Heart right ventricle (tissue), 16 donors: ENCODE data around the gene EHD1. TPM values are rescaled to one million over a fixed set of nuclear protein-coding genes. Genes with fewer than 3 reads are reported as not detected.

ENCODE experiments used
- ATAC-seq, 8 donors: fragments of 200-7000 bp; cut with Tn5 transposase; one replicate each; pipeline ENCODE4 v1.9.1; 2020; ENCODE audit warnings: mild to moderate bottlenecking in 8 of 8, moderate library complexity in 8 of 8, moderate number of reproducible peaks in 1 of 8
- DNase-seq, 2 donors: peaks; one replicate each; pipeline ENCODE4 v3.0.0-alpha.2; 2020
- H3K27ac ChIP-seq, 10 donors: fragments of 200-600 bp; sonication (generic) in 2 of 10; one replicate each; pipeline versions ENCODE4 v1.5.0 to v1.8.0; 2020 to 2022; ENCODE audit warnings: mild to moderate bottlenecking in 3 of 10
- H3K27me3 ChIP-seq, 7 donors: fragments of 200-600 bp; one replicate each; pipeline ENCODE4 v1.8.0; 2021 to 2022; ENCODE audit warnings: mild to moderate bottlenecking in 2 of 7
- H3K36me3 ChIP-seq, 9 donors: fragments of 200-600 bp; sonication (generic) in 1 of 9; one replicate each; pipeline versions ENCODE4 v1.5.0 to v1.8.0; 2020 to 2022; ENCODE audit warnings: mild to moderate bottlenecking in 2 of 9
- H3K4me1 ChIP-seq, 9 donors: fragments of 200-600 bp; sonication (generic) in 1 of 9; one replicate each; pipeline versions ENCODE4 v1.5.0 to v1.8.0; 2020 to 2022; ENCODE audit warnings: mild to moderate bottlenecking in 4 of 9
- H3K4me3 ChIP-seq, 10 donors: fragments of 200-600 bp; sonication (generic) in 2 of 10; one replicate each; pipeline versions ENCODE4 v1.5.0 to v1.8.0; 2020 to 2022; ENCODE audit warnings: mild to moderate bottlenecking in 7 of 10, moderate library complexity in 2 of 10
- H3K9me3 ChIP-seq, 11 donors: fragments of 200-600 bp in 10 of 11; sonication (generic) in 2 of 11; one replicate each; pipeline versions ENCODE4 v1.5.0 to v1.8.0; 2013 to 2022; ENCODE audit warnings: mild to moderate bottlenecking in 2 of 11, control low read depth in 1 of 11, moderate library complexity in 1 of 11
- WGBS, 2 donors: extraction: QIAGEN DNeasy Blood & Tissue Kit; methylation state at CpG; one replicate each; pipeline ENCODE4 v1.1.7; 2013; ENCODE audit warnings: inconsistent platforms in 1 of 2; 5-methylcytosine and 5-hydroxymethylcytosine counted together
- intact Hi-C, 10 donors: fragments of 100-400 bp; cut with DNase I; formaldehyde crosslinking; loops; one replicate each; pipeline versions ENCODE4 v1.11.1 to v1.14.2; 2022
- polyA plus RNA-seq, 2 donors: library from polyadenylated mRNA; stranded (reverse); fragments of 200-250 nt; gene quantifications; one replicate each; pipeline ENCODE4 v1.2.3, GENCODE V29; 2013
- total RNA-seq, 10 donors: library from RNA; stranded (reverse); fragmentation: NEBNext Ultra II Directional in 3 of 10; extraction: Animal tissue kit (Norgen Biotek cat#: 25700) in 3 of 10; gene quantifications; one replicate each; pipeline versions ENCODE4 v1.2.1 to v1.2.4, GENCODE V29; 2021 to 2023
- TF ChIP-seq, protein P1 (sequence below), 9 donors: fragments of 200-600 bp; sonication (generic) in 2 of 9; IDR thresholded peaks; one replicate each; pipeline versions ENCODE4 v1.5.0 to v1.8.0; 2021 to 2022; ENCODE audit warnings: antibody characterized with exemption in 9 of 9, mild to moderate bottlenecking in 5 of 9, moderate library complexity in 1 of 9
- donor health status: Arrhythmogenic right ventricular cardiomyopathy.
- donor health status: ischemic (EF 13 %, LVEDD 7.1; RV severe dilation, severe dysfunction).
- donor health status: healthy with polysubstance abuse.
- donor health status: DM: no; HTN: yes; CAD: no.
- donor health status: DM: no; HTN: no; CAD: no.
- donor health status: ischemic (EF 25% LVEDD 6.9; RV normal size, moderate dysfunction).
- donor health status: ischemic (EF 25% LVEDD 5.7; RV mildly dilated, moderate dysfunction).
- donor health status: healthy.
- donor health status: DM: yes; HTN: yes; CAD: no.
- donor health status: Ischemic cardiomyopathy.
- donor health status: ischemic (EF 35%, LVEDD 5.7; RV mildly dilated, moderate dysfunction).
- donor health status: nonischemic (EF 11% LVEDD 7.7; RV severe dilation, severe dysfunction).
- donor health status: DM: yes; HTN: yes; CAD: no.
- donor health status: PGD.
- donor health status: ischemic (EF 29% LVEDD 5.4; RV normal size, mild dysfunction).
- donor health status: nonischemic (EF 23%, LVEDD 6.1; RV moderate dilation, normal function).

EHD1 gene
- total and polyA plus RNA-seq, 12 donors: 26.0 to 73.1 (median 41.1) TPM

DNA sequence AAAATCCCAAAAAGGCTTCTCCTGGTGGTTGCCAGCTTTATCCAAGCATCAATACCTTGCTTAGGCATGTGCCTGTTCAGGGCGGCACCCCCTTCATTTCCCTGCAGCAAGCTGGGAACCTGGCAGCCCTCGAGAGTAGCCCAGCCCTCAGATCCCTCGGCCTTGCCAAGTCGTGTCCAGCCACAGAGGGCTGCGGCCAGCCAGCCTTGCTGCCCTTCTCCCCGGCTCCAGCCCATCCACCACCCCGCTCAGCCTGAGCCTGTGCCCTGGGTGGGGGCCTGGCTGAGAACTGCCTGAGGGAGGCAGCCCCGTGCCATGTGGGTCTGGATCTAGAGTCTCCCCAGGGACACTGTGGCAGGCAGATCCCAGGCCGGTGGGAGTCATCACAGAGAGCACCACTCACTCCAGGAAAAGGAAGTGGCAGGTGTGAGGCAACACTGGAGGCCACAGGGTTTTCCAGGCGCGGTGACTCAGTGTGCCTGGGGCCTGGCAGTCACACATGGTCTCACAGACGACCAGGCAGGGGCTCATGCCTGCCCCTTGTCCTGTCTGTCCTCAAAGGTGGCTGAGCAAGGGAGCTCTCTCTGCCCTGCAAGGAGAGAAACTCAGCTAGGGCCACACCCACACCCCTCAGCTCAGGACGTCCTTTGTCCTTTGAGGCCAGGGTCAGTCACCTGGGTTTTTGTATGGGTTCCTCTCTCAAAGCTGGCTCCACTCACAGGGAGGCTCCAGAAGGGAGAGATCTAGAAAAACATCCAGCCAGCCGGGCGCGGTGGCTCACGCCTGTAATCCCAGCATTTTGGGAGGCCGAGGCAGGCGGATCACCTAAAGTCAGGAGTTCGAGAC, 21.8 kb downstream of the EHD1 start:
- 59 to 71% methylated on average over 20 of the region's 20 CpGs for WGBS, 2 donors
- DNase-seq (peak in 1 of 2 donors; percentile 60), ATAC-seq (peak; percentile 3 to 61 (median 17))
- H3K4me1 ChIP-seq: peaks cover 46 to 100% (median 93%) of the 10 kb centered on the region in 9 donors
- intact Hi-C loops: no loop called here
- no peaks in the 10 kb centered on the region for H3K9me3 ChIP-seq
- no peaks in the 10 kb centered on the region for H3K27me3 ChIP-seq
- H3K4me3 ChIP-seq: peak overlapping the region in 1 of 10 donors; percentile 9
- TF ChIP-seq, protein P1, sequence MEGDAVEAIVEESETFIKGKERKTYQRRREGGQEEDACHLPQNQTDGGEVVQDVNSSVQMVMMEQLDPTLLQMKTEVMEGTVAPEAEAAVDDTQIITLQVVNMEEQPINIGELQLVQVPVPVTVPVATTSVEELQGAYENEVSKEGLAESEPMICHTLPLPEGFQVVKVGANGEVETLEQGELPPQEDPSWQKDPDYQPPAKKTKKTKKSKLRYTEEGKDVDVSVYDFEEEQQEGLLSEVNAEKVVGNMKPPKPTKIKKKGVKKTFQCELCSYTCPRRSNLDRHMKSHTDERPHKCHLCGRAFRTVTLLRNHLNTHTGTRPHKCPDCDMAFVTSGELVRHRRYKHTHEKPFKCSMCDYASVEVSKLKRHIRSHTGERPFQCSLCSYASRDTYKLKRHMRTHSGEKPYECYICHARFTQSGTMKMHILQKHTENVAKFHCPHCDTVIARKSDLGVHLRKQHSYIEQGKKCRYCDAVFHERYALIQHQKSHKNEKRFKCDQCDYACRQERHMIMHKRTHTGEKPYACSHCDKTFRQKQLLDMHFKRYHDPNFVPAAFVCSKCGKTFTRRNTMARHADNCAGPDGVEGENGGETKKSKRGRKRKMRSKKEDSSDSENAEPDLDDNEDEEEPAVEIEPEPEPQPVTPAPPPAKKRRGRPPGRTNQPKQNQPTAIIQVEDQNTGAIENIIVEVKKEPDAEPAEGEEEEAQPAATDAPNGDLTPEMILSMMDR (IDR thresholded peaks at IDR 0.05): no peak
- peaks cover 0 to 86% (median 18%) of the 10 kb centered on the region in 9 donors for H3K36me3 ChIP-seq
- H3K27ac ChIP-seq: peak overlapping the region; percentile 33 to 96 (median 87)

DNA sequence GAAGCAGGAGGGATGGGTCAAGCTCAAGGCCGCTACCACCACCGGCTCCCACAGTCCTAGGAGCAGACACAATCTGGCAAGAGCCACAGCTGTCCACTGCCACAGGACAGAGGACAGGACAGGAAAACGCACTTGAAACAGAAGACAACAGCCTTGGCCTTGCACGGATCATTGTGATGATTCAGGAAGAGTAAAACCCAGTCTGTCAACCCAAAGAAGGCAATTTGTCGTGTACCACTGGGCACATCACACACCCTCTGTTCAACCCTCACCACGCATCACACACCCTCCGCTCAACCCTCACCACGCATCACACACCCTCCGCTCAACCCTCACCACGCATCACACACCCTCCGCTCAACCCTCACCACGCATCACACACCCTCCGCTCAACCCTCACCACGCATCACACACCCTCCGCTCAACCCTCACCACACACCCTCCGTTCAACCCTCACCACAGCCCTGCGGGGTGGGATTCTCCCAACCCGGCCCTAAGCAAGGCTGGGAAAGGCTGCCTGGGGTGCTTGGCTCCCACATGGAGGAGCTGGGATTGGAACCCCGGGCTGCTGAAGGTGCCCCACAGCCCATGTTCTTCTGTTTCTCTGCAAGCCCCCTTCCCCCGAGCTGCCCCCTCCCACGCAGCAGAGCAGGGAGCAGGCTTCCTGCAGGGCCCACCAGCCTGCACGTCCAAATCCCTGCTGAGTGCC, 22.7 kb downstream of the EHD1 start:
- 81 to 82% methylated on average over 18 to 20 of the region's 22 CpGs for WGBS, 2 donors
- intact Hi-C loops: loop anchor here in 2 of 10 donors (2.0 kb wide), 2 partner anchors 21 to 23 kb away; partner anchors contain the start of gene EHD1 (in 1 of the 2)

DNA sequence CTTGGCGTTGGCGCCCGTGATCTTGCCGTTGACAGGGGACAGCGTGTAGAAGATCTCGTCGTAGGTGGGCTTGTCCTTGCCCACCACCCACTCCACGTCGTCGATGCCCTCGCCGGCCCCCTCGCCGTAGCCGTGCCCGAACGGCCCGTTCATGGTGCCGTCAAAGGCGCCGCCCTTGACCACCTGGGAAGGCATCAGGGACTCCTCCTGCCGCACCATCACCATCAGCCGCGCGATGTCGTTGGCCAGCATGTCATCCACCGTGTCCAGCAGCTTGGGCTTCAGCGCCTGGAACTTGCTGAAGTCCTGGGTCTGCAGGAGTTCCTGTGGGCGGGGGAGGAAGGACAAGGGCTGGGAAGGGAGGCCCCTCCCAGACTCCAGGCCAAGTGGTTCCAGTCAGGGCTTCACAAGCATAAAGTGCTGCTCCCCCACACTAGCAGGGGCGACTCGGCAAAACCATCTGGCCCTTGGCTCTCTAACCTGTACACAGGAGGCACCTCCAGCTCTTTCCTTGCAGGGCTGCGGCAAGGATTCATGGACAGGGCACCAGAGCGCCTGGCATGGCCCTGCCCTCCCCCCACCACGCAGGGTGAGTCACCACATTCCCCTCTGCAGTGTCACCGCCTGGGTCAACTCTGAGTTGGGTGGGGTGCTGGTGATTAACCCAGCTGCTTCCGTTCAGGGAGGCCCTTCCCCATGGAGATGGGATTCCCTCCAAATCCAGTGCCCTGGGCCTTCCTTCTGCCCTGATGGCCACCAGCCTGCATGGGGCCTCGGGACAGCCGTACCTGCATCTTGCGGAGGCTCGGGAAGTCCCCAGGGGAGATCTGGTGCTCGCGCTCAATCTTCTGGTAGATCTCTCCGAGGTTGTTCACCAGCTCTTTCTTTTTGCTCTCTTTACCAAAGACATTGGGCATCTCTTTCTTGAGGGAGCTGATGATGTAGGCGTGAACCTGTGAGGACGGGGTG, 23.6 kb downstream of the EHD1 start:
- Histone ChIP-seq H3K4me1 (peaks cover 48 to 100% (median 100%) of the 10 kb centered on the region in 9 donors), H3K27ac (peak overlapping the region; percentile 31 to 96 (median 87)), H3K9me3 (no peaks in the 10 kb centered on the region), H3K4me3 (peak overlapping the region in 7 of 10 donors; percentile 6 to 41 (median 20)), H3K36me3 (peaks cover 0 to 80% (median 15%) of the 10 kb centered on the region in 9 donors), H3K27me3 (no peaks in the 10 kb centered on the region)
- TF ChIP-seq, protein P1 (IDR thresholded peaks at IDR 0.05): peak in 2 of 9 donors; percentile 10
- ATAC-seq (peak; percentile 62 to 87 (median 80)), DNase-seq (peak; percentile 80 to 83)
- intact Hi-C loops: loop anchor here in 2 of 10 donors (2.0 kb wide), 2 partner anchors 22 to 24 kb away; partner anchors contain the start of gene EHD1 (in 1 of the 2)
- 59 to 62% methylated on average over 45 of the region's 45 CpGs for WGBS, 2 donors

More for the DNA sequence above, 22.7 kb downstream of the EHD1 start:
- peak overlapping the region in 3 of 10 donors; percentile 6 to 41 (median 32) for H3K4me3 ChIP-seq
- H3K4me1 ChIP-seq: peaks cover 49 to 100% (median 96%) of the 10 kb centered on the region in 9 donors
- DNase-seq: no peak
- peaks cover 0 to 86% (median 18%) of the 10 kb centered on the region in 9 donors for H3K36me3 ChIP-seq
- H3K9me3 ChIP-seq: no peaks in the 10 kb centered on the region
- H3K27ac ChIP-seq: peak overlapping the region; percentile 31 to 96 (median 87)
- TF ChIP-seq, protein P1 (IDR thresholded peaks at IDR 0.05): no peak
- no peaks in the 10 kb centered on the region for H3K27me3 ChIP-seq
- ATAC-seq: no peak
